Colon (tissue), 2 donors: ENCODE measurements around the gene PRKAG1.

Experiments
- FAIRE-seq: peaks from 2 replicates; lab custom pipeline; 2012; peaks lifted over from hg19 to GRCh38; lab: Jason Lieb, UNC
- donor health status: control.
- donor health status: control.

Gene PRKAG1

DNA sequence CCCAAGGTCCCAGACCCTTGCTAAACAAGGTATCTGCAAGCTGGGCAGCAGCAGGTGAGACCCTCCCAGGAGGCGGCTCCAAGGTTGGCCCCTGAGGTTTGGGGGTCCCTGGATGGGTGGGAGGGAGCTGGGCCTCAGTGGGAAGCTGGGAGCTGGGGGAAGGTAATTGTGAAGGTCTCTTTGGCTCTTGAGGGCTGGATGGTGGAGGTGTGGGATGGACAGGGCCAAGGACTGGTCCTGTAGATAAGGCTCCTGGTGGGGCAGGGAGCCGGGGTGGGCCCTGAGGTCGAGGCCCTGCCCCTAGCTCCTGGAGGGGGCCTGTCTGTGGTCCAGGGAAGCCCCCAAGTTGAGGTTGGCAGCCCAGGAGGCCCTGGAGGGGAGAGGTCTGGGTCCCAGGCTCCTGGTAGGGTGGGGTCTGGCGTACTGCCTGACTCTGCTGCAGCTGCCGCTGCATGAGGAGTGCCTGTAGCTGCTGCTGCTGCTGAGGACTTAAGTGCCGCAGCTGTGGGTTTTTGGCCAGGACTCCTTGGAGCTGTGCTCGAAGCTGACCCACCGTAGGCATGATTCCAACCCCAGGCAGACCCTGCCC is 13.1 kb upstream of the PRKAG1 start:
- no peak for FAIRE-seq

DNA sequence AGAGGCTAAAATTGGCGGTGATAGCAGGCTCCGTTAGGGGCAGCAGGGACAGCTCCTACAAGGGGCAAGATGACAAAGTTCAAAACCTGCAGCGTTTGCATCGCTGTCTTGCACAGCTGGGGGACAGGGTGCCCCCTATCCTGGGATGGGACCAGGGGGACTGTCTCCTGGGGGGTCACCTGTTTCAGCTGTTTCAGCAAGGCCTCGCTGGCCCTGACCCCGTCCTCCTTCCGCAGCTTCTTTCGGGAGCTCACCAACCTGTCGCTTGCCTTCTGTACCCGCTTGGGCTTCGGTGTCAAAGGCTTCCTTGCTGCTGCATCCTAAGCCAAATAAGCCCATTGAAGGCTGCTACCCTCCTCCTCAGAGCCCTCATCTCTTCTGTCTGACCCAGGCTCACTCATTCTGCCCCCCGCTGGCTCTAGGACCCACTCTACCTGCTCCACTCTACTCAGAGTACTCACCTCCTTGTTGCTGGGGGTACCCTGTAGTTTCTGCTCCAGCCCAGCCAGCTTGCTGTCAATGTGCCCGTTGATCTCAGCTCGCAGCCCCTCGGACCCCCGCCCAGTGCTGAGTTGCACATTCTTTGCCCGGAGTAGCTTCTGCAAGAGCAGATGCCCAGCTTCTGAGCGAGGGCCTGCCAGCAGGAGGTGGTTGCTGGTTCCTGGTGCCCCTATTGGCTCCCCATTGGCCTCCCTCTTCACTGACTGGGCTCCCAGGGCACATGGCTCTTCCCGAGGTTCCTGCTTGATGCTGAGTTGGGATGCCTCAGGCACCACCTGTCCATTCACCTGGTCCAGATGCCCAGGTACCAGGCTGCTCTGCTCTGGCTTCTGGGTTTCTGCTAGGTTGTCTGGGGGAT is 12.4 kb upstream of the PRKAG1 start:
- no peak for FAIRE-seq

DNA sequence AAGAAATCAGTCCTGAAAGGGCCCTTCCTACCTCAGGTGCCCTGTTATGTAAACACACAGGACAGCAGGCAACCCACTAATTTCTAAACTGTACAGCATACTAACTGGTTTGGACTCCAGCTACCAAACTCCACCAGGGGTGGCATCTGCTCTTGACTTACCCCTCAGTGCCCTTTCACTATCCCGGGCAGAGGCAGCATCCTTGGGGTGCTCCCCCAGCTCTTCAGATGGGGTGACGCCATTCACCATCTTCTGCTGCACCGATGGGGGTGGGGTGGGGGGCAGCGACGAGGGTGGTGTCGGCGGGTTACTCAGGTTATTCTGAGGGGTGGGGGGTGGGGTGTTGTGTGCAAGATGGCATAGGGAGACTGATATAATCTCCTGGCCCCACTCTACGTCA is 11.5 kb upstream of the PRKAG1 start:
- no peak for FAIRE-seq

DNA sequence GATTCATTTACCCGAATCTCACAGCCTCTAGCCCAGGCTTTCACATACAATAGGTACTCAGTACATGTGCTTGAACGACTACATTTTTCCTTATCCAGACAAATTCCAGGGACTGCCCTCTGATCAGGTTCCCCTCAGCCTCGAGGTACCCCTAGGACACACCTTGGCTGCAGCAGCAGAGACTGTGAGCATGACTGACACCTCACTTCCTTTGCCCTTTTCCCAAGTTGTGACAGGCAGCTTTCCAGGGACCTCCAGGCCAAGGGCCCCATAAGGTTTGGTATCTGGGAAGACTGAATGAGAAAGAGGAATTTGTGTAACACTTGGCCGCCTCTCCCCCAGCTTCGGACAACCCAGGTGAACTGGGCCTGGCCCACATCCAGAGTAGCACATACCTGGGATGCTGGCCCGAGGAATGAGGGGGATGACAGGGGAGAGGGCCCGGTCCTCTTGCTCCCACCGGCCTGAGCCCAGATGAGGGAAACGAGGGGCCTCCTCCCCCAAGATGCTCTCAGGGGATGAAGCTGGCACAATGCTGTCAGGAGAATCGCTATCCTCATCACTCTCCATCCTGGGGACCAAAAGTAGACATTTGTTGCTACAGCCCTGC is 10.2 kb upstream of the PRKAG1 start:
- no peak for FAIRE-seq

DNA sequence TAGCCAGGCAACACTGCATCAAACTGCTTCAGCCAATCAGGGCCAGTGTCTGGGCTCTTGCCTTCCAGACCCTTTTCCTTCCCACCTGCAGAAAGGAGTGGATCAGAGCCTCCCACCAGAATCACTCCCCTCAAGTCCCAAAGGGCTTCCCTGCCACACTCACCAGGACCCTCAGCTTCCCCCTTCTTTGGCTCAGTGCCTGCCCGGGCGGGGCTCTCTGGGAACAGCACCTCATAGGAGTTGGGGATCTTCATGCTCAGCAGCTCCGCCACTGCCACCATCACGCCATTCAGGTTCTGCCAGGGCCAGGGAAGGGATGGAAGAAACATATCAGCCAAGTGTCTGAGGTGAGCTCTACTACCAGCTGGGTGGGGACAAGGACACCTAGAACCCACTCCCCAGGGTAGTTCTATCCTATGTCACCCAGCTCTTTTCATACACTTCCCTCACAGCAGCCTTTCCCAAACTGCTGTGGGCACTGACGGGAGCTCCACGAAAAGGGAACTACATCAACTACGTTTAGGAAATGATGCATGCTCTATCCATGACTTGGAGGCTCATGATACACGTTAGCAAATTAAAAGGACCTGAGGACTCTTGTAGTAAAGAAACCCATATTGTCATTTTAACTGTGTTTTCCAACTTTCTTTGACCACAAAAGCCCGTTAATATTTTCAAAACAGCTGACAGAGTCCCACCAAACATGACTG is 9.4 kb upstream of the PRKAG1 start:
- FAIRE-seq, result no peak

DNA sequence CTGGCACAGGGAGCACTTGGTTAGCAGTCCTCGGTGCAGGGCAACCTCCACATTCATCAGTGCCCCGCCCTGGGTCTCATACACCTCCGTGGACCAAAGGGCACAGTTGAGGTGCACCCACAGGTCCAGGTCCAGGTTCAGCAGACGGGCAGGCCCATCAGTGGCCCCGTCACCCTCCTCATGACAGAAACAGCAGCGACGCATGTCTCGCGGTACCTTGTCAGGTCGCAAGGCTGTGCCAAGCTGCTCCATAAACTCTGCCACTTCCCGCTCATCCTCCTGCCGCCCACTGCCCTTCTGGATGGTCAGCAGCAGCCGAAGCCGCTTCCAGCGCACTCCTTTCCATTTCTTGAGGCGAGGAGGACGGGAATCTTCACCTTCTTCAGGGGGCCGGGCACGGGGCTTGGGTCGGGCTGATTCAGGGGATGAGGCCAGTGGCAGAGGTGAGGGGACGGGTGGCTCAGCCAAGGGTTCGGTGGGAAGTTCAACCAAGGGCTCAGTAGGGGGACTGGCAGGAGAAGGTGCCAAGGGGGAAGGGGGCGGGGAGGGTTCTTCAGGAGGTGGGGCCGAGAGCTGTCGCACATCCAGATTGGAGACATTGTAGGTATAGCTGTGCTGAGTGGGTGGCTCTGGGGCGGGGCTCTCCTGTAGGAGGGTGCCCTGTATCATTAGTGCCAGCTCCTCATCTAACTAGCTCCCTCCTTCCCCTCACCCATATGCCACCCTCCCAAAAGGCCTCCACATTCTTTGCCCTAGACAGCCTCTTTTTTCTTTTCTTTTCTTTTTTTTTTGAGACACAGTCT is 8.3 kb upstream of the PRKAG1 start:
- FAIRE-seq, result no peak

DNA sequence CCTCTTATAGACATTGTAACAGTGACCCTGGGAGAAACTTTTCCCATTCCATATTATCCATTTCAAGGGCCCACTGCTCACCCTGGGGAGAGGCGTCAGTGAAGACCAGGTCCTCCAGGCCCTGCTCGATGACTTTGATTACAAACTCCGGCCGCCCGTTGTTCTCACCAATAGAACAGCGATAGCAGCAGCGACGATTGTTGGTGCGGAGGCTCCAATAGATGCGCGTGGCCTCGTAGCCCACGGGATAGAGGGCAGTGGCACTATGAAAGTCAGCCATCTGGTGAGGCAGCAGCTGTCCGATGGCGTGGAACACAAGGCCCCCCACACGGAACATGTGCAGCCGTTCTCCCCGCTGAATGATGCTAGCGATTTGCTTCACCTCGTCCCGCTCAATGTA is 7.5 kb upstream of the PRKAG1 start:
- no peak for FAIRE-seq

DNA sequence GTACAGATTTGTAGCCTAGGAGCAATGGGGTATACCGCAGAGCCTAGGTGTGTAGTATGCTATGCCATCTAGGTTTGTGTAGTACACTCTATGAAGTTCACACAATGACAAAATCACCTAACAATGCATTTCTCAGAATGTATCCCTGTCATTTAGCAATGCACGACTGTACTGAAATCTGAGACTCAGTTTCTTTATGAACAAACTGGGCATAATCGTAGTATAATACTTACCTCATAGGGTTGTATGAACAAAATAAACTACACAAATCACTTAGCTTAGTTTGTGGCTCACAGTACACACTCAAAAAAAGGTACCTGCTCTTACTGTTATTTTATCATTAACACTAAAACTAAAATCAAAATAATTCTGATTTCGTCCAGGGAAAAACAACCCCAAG is 6.9 kb upstream of the PRKAG1 start:
- FAIRE-seq, result no peak

DNA sequence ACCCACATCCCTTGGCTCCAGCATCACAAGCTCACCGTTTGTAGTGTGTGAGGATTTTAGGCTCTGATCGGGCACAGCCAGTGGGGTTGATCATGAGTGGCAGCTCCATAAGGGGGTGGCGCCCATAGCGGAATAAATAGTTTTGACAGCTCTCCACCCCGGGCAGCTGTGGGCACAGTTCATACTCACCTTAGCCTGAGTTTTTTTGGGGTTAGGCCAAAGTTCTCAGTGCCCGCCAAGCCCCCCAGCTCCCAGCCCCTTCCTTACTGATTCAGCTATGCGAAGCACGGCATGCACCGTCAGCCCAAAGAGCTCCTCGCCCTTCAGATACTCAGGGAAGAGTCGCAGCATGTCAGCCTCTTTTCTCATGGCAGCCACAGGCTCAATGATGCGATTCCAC is 6.0 kb upstream of the PRKAG1 start:
- no peak for FAIRE-seq

DNA sequence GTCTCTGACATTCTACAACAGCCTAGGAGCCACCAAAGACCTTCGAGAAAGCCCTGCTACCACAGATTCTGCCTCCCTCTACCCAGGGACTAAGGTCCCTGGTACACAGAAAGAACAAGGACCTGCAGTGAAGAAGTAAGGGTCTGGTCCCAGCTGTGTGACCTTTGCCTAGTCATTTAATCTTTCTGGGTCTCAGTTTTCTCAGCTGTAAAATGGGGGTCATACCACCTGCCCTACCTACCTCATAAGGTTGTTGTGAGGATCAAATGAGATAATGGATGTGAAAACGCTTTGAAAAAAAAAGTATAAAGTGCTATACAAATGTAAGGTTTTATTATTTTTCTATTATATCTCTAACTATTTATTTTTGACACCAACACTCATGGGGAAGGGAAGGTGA is 5.2 kb upstream of the PRKAG1 start:
- FAIRE-seq, result no peak

DNA sequence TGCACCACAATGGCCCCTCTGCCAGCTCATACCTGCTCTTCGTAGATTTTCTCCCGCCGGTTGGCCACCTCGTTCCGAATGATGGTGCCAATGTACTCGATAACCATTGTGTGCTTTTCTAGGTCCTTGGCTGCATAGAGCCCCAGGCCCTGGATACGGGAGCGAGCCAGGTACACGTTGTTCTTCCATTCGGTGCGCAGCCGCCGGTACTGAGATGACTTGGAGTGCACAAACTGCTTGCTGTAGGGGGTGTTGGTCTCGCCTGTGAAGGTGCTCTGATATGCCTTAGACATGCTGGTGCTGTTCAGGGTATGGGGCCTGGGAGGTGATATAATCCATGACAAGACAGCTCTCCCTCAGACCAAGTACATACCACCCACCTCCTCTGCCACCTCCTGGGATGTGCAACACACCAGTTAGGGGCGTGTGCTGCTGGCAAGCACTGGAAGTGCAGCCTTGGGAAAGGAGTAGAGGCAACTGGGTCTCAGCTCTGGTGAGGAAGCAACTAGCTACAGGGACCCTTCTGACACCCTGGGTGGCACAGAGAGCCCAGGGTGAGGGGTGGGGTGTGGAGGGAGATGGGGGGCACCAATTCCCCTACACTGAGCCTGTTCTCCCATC is 4.1 kb upstream of the PRKAG1 start:
- no peak for FAIRE-seq

DNA sequence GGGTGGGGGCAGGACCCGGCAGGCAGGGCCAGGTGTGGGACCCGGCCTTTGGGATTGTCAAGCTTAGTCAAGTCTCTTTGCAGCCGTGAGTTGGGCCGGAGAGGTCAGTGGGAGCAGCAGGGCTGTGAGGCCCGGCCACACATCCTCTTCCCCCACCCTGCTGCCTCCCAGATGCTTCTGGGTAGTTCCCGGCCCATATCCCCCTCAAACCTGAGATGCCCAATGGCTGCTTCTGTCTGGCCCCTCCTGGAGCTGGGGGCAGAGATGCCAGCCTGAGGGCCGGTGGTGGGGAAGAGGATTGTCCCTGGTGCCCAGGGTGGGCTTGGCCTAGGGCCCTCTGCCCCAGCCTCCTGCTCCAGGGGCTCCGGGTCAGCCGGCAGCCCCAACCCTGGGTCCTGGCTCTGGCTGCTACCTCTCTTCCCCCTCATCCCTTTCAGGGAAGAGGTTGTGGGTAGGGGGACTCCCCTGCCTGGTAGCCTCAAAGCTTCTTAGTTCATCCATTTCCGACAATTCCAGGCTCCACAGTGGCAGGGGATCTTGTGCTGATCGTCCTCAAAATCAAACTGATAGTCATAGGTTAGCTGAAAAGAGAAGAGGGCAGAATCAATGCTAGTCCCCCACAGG is 2.8 kb upstream of the PRKAG1 start:
- no peak for FAIRE-seq

DNA sequence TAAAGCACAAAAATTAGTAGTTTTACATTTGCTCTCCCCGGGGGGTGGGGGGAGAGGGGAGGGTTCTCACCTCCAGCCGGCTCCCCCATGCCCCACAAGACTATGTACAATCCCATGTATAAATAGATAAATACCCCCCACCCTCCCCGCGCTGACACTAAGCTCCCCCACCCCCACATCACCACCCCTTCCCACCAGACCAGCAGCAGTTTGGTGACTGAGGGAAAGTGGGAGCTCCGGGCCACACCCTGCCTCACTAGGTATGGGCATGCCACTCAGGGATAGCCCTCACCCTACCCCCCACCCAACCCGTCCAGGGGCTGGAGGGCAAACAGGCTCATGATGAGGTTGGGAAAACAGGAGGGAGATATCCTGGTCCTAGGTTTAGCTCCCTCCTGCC is 1.9 kb upstream of the PRKAG1 start:
- FAIRE-seq, result no peak

DNA sequence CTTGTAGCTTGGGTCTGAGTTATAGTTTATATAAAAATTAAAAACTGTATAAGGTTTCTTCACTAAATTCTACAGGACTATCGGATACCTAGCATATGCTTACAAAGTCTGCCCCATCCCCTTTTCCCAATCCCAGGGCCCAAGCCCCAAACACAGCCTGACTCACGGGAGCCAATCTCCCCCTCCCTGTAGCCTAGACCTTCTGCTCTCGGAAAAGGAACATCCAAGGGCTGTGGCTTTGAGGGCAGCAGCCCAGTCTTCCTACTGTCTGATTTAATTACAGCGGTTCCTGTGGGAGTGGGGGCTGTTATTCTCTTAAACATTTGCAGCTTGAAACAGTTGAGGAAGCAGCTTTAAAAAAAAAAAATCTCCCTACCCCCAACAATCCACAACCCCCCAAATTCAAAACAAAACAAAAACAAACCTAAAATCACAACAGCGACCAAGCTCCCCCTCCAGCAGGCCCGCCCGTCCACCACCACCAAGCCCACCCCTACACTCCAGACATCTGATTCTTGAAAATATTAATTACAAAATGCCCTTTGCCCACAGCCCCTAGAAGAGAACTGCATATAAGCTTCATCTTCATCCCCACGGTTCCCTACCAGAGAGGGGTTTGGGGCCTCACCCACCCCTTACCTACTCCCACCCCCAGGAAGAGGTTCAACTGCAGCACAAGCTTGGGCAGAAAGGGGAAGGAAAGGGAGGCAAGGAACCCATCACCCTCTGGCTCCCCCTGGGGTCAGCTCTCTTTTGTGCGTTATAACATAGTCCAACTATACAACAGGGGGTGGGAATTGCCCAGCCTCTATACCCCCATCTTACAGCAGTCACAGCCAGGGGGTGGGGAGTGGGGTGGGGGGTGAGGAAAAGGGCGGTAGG is 1.1 kb upstream of the PRKAG1 start:
- FAIRE-seq, result no peak

DNA sequence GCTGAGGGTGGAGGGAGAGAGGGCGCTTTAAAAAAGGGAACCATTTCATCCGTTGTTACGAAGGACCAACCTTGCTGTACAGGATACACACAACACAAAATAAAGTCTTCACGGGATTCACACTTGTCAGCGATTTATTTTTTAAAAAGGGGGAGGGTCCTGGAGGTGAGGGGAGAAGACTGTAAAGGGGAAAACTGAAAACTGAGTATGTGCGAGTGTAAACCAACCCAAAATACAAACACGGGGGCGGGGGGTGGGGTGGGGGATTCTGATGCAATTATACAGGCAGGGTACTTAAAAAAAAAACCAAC is 499 bp upstream of the PRKAG1 start:
- FAIRE-seq, result no peak

DNA sequence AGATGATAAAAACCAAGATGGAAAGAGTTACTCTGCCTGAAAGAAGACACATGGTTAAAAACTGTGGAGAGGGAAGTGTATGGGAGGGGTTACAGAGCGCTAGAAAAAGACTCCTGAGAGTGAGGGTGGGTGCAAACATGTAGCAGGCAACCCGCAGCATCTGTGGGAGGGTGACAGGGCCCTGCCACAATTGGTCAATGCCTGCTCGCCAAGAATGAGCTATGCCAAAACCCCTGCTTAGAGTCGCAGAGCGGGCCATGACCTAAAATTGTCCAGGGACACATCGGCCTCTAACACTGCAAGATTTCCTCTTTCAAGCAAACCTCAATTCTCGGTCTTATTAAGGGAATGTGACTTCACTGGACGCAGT is 700 bp downstream of the PRKAG1 start:
- FAIRE-seq, result no peak

DNA sequence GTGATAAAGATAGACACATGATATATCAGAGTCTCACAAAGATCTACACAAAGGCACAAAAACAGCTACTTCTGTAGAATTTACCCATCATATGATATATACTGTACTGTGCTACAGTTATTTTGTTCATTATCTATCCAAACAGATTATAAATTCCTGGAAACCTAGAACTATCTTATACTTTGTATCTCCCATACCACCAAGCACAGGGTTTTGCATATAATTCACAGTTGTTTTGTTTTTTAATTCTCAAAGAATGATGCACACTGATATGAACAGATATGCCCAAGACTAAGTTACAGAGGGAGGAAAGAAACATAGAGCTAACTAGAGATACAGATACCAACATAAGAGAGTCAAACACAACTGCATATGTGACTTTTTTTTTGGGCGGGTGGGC is 3.4 kb downstream of the PRKAG1 start:
- no peak for FAIRE-seq

DNA sequence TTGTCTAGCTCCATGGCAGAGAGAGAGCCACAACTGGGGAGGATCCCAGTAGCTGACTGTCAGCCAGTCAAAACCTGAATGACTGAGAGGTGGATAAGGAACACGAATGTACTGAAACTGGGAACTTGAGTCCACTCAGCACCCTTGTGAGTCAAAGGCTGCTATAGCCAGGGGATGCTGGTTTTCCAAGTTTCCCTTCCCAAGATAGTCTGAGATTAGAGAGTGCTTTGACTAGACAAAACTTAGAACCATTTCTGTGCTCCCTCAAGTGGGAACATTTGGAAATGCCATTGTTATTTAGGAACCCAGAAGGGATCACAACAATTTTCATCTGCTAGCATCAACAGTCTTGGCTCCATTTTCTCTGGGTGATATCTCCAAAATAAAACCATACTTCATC is 4.0 kb downstream of the PRKAG1 start:
- FAIRE-seq, result no peak

DNA sequence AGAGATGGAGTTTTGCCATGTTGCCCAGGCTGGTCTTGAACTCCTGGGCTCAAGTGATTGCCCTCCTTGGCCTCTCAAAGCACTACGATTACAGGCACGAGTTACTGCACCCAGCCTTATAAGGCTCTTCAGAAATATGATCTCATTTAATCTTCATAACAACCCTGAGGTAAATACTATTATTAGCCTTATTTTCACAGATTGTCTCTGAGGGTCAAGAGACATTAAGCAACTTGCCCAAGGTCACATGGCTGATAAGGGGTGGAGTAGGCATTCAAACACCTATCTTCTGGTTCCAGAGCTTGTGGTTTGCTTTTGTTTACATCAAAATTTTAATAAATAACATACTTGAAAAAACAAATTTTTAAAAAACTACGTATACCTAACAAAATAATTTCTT is 5.1 kb downstream of the PRKAG1 start:
- FAIRE-seq, result no peak

DNA sequence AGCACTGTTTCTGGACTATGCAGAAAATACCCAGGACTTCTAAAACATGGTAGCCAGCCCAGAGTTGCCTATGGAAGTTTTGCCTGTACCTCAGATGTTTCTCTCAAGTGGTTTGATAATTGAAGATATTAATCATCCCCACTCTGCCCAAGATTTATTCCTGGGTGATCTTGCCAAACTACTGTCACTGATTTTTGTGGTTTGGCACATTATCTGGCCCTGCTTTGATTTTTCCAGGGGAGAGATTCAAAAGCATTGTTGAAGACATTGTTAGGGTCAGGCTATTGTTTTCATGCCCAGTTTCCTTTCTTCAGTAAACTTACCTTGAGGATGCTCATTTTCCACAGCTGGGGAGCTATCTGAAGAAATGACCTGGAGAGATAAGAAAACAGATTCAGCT is 5.8 kb downstream of the PRKAG1 start:
- no peak for FAIRE-seq
